Esophagus muscularis mucosa (tissue), 3 donors: ENCODE data around the gene ADRB2.

Experiments
- CTCF ChIP-seq, 3 experiments: fragments of 200-600 bp in 2 of 3; fragments of 450-650 bp in 1 of 3; sonication (generic) in 2 of 3; IDR thresholded peaks; one replicate each; pipeline ENCODE4 v1.5.1; 2017 to 2019; ENCODE audit warnings: antibody characterized with exemption in 3 of 3, mild to moderate bottlenecking in 2 of 3, moderate library complexity in 1 of 3
- POLR2A ChIP-seq: fragments of 450-650 bp; IDR thresholded peaks from one replicate; pipeline ENCODE4 v1.6.1; 2017; ENCODE audit warnings: antibody characterized with exemption, moderate library complexity, mild to moderate bottlenecking, low read depth

GRCh38 chr5:148831590-148832565 lies 5.5 kb downstream of the ADRB2 start:
- TF ChIP-seq POLR2A: no peak
- TF ChIP-seq CTCF (IDR thresholded peaks at IDR 0.05): no peak
